ENCODE measurements around the gene PARP12.
"Not testable (repeated sequence)": the region's sequence is repeated elsewhere in the genome, so short reads cannot be mapped to it uniquely, and the experiment has no call there.

The PARP12 gene, protein sequence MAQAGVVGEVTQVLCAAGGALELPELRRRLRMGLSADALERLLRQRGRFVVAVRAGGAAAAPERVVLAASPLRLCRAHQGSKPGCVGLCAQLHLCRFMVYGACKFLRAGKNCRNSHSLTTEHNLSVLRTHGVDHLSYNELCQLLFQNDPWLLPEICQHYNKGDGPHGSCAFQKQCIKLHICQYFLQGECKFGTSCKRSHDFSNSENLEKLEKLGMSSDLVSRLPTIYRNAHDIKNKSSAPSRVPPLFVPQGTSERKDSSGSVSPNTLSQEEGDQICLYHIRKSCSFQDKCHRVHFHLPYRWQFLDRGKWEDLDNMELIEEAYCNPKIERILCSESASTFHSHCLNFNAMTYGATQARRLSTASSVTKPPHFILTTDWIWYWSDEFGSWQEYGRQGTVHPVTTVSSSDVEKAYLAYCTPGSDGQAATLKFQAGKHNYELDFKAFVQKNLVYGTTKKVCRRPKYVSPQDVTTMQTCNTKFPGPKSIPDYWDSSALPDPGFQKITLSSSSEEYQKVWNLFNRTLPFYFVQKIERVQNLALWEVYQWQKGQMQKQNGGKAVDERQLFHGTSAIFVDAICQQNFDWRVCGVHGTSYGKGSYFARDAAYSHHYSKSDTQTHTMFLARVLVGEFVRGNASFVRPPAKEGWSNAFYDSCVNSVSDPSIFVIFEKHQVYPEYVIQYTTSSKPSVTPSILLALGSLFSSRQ

DNA sequence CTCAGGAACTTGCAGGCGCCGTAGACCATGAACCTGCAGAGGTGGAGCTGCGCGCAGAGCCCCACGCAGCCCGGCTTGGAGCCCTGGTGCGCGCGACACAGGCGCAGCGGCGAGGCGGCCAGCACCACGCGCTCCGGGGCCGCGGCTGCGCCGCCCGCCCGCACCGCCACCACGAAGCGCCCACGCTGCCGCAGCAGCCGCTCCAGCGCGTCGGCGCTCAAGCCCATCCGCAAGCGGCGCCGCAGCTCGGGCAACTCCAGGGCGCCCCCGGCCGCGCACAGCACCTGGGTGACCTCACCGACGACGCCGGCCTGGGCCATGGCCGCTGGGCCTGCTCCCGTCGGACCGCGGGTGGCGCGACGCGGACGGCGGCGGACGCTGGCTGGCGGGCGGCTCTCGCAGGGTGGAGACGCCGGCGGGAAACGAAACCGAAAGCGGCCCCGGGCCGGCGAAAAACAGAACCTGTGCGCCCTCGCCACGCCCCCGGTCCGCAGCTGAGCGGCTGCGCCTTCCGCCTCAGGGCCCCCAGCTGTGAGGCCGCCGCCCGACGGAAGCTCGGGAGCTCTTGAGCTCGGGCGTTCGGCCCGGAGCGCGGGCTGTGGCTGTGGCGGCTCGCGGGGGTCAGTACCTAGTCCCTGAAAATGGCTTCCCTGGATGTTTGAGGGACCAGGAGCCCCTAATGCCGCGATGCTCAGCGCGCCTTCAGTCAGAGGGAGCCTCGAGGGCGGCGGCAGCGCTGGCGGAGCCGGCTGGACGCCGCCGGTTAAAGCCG lies at the start of gene PARP12:
TSS of gene PARP12 (minus strand) at position 424 of the 772 bp plus-strand sequence. CDS start at position 320, 104 bp downstream.
- peak in 41 of 58 donors; percentile 13 to 74 (median 30) for DNase-seq

DNA sequence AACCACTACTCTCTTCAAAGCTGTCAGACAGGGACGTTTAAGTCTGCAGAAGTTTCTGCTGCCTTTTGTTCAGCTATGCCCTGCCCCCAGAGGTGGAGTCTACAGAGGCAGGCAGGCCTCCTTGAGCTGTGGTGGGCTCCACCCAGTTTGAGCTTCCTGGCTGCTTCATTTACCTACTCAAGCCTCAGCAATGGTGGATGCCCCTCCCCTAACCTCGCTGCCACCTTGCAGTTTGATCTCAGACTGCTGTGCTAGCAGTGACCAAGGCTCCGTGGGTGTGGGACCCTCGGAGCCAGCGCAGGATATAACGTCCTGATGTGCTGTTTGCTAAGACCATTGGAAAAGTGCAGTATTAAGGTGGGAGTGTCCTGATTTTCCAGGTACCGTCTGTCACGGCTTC lies 46.0 kb upstream of the PARP12 start:
- DNase-seq = not testable (repeated sequence)

DNA sequence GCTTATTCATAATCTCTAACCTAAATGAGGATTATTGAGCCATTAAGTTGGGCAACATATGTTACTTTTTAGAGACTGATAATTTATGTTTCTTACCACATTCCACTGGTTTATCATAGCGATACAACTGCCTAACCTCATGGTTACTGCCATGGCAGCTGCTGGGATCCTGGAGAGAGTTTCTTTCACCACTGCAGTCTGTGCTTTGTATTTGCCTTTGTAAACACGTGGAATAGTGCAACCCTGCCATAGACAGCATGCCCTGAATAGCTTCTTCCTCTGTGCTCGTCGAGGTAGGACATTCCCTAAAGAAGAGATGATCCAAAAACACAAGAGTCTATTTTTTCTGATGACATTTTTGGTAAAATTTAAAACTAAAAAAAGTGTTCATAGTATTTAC lies 33.7 kb upstream of the PARP12 start:
- DNase-seq = no peak

DNA sequence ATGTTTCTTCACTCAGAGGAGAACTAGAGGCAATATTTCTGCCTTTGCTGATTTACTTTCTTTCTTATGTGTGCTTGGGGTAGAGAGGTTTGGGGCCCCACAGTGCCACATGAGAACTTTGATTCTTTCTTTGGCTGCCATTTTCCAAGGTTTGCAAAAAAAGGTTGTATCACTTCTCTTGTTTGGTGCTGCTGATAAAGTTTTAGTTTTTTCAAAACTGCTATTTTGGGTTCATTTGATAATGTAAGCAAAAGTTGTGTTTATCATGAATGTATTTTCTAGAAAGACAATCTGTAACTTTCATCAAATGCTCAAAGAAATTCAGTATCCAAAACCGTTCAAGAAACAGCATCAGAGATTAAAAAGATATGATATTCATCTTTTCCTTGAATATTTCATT lies 30.6 kb upstream of the PARP12 start:
- DNase-seq = no peak

GRCh38 chr7:140085447-140085846 lies 22.7 kb upstream of the PARP12 start:
- DNase-seq = no peak

DNA sequence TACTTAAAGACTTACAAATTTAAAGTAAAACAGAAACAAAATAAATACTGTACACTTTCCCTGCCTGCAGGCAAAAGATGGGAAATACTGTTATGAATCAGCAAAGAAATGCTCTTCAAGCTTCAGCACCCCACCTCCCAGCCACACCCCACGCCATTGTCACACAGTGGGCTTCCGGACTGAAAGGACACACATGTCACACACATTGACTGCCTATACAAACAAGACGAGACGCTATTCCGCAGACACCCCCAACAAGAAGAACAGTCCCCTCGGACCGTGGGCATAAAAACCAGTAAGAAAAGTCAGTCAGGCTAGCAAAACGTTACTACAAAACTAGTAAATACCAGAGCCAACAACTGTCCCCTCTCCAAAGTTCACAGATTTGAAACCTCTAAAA lies 22.2 kb upstream of the PARP12 start:
- no peak for DNase-seq

GRCh38 chr7:140084142-140084655 lies 21.4 kb upstream of the PARP12 start:
- DNase-seq = no peak

DNA sequence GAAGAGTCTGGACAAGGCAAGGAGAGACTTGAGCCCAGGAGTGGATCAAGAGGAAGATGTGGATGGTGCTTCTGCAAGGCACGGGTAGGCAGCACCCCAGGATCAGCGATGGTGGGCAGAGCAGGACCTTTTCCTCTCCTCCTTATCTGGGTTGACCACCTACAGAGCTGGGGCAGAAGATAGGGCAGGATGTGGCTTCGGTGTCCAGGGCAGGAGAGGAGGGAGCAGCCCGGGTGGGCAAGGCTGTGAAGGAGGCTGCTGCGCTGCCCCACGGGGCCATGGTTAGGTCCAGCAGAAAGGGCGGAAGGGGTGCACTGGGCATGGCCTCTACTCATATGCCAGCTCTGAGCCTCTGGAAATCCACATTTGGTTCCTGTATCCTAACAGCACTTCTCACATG lies 20.0 kb upstream of the PARP12 start:
- DNase-seq = no peak

DNA sequence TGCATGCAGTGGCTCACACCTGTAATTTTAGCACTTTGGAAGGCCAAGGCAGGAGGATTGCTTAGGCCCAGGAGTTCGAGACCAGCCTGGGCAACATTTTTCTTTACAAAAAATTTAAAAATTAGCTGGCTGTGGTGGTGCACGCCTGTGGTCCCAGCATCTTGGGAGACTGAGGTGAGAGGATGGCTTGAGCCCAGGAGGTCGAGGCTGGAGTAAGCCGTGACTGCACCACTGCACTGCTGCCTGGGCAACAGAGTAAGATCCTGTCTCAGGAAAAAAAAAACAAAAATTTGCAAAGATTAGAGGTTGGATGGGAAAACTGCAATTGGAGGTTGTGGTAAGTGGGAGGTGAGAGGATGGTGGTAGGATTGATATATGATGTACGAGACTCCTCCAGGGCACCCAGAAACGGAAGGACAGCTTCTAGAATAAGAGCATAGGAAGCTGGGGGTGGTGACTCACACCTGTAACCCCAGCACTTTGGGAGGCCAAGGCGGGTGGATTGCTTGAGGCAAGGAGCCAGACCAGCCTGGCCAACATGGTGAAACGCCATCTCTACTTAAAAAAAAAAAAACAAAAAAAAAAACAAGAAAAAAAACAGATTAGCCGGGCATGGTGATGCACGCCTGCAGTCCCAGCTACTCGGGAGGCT lies 19.1 kb upstream of the PARP12 start:
- no peak for DNase-seq

- DNase-seq = no peak
Measured at GRCh38 chr7:140080919-140081318, 18.2 kb upstream of the PARP12 start.

GRCh38 chr7:140079121-140079536 lies 16.4 kb upstream of the PARP12 start:
- DNase-seq = peak in 3 of 58 donors; percentile 5 to 24 (median 11)

DNA sequence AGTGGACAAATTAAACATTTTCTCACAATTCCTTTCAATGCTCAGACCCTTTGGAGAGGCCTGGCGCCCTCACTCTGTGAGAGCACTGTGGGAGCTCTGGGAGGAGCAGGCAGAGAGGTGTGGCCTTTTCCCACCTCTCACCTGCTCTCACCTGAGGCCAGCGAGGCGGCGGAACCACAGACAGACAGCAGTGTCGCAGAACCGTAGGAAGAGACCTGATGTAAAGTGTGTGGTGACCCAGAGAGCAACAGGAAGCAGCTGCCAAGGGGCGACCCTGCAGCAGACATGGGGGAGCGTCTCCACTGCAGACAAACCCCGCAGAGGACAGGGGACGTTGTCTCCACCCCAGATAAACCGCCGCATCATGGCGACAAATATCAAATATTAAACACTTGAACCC lies 15.6 kb upstream of the PARP12 start:
- no peak for DNase-seq

- DNase-seq = no peak
Measured at GRCh38 chr7:140074780-140075179, 12.0 kb upstream of the PARP12 start.

- no peak for DNase-seq
Measured at GRCh38 chr7:140070546-140070945, 7.8 kb upstream of the PARP12 start.

GRCh38 chr7:140069298-140069949 lies 6.7 kb upstream of the PARP12 start:
- DNase-seq = no peak

- no peak for DNase-seq
Measured at GRCh38 chr7:140068033-140068432, 5.3 kb upstream of the PARP12 start.

- no peak for DNase-seq
Measured at GRCh38 chr7:140067052-140067451, 4.3 kb upstream of the PARP12 start.

DNA sequence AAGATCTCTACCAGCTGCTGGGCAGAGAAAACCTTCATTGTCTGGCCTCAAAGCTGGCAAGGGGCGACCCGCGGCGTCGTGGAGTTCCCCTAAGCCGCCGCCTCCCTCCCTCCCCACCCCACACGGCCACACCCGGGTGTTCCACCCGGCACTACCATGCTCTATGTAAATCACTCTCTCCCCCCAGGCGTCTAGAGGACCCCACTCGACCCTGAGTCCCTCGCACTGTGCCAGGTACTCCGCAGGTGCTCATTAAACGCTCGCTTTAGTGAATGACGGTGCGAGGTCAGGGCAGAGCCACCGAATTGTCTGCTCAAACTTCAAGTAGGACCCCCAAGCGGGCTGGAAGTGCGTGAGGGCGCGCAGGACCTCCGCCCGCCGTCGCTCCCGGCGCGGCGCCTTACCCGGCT lies 628 bp downstream of the PARP12 start:
- DNase-seq = no peak

DNA sequence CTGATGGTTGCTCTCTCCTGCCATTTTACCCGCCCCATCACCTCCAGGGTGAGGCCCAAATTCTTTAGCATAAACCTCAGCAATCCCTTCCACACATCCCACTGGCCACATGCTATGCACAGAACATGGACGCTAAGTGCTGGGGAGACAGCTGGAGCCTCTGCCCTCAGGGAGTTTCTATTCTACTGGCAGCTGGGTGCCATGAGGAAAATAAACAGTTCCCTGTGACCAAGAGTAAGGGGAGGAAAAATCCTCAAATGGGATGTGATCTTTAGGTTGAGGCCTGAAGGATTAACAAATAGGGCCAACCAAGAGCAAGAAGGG lies 1.2 kb downstream of the PARP12 start:
- no peak for DNase-seq

- DNase-seq = no peak
Measured at GRCh38 chr7:140060788-140061606, 1.8 kb downstream of the PARP12 start.

Data from anterior cingulate cortex (tissue), 58 donors.